OCI-LY3 (cell line): ENCODE measurements around the gene LYPD1.

Experiments
- H2AFZ ChIP-seq: fragments of 200-600, 300-600 bp; shearing (Covaris generic); 2 replicates; pipeline ENCODE4 v1.6.0; 2014; ENCODE audit warnings: antibody characterized with exemption, low read depth, low read length
- H3K27ac ChIP-seq: fragments of 200-600, 300-600 bp; sonication (generic); 2 replicates; pipeline ENCODE4 v1.5.1; 2014; ENCODE audit warnings: mild to moderate bottlenecking, low read length, moderate library complexity, mixed read lengths
- H3K27me3 ChIP-seq: fragments of 200-600, 300-600 bp; sonication (generic); 2 replicates; pipeline ENCODE4 v1.6.1; 2014; ENCODE audit warnings: low read depth, low read length, mixed read lengths
- H3K36me3 ChIP-seq: fragments of 200-600, 300-600 bp; sonication (generic); replicated peaks from 2 replicates; pipeline ENCODE3; 2014; ENCODE audit warnings: low read depth, low read length, mixed read lengths
- H3K4me1 ChIP-seq: fragments of 300-600, 200-600 bp; sonication (generic); 2 replicates; pipeline ENCODE4 v1.6.1; 2014; ENCODE audit warnings: low read length, mixed read lengths
- H3K4me2 ChIP-seq: fragments of 200-600, 300-600 bp; sonication (generic); 2 replicates; pipeline ENCODE4 v1.6.1; 2014; ENCODE audit warnings: low read length, mixed read lengths
- H3K4me3 ChIP-seq: fragments of 300-600, 200-600 bp; sonication (generic); 2 replicates; pipeline ENCODE4 v1.5.1; 2014; ENCODE audit warnings: antibody characterized with exemption, mild to moderate bottlenecking, low read length, moderate library complexity
- H3K79me2 ChIP-seq: fragments of 300-600, 200-600 bp; shearing (Covaris generic); 2 replicates; pipeline ENCODE4 v1.6.1; 2014; ENCODE audit warnings: mild to moderate bottlenecking, low read length, mixed read lengths
- H3K9ac ChIP-seq: fragments of 300-600, 200-600 bp; shearing (Covaris generic); 2 replicates; pipeline ENCODE4 v1.6.0; 2014; ENCODE audit warnings: mild to moderate bottlenecking, low read length, moderate library complexity
- H3K9me3 ChIP-seq: fragments of 200-600, 300-600 bp; shearing (Covaris generic); 2 replicates; pipeline ENCODE4 v1.6.1; 2014; ENCODE audit warnings: low read length, mixed read lengths; ENCODE audit not compliant: insufficient read depth
- H4K20me1 ChIP-seq: fragments of 200-600, 300-600 bp; sonication (generic); 2 replicates; pipeline ENCODE4 v1.6.1; 2016; ENCODE audit warnings: low read length, mixed read lengths; ENCODE audit not compliant: insufficient read depth
- EZH2phosphoT487 ChIP-seq: fragments of 200-600 bp; shearing (Covaris generic); IDR thresholded peaks from 2 replicates; pipeline ENCODE4 v1.6.1; 2018; ENCODE audit warnings: antibody characterized with exemption, mixed run types, low read depth
- TF ChIP-seq, protein P1 (sequence below): fragments of 200-600, 300-600 bp; sonication (generic); IDR thresholded peaks from 2 replicates; pipeline ENCODE4 v1.5.1; 2014; ENCODE audit warnings: antibody characterized with exemption, low read length, low read depth

LYPD1 gene

GRCh38 chr2:132652474-132652873 is 17.5 kb downstream of the LYPD1 start:
- H4K20me1 ChIP-seq, result no peaks in the 10 kb centered on the region
- no peaks in the 10 kb centered on the region for H3K9me3 ChIP-seq
- no peak overlapping the region for H2AFZ ChIP-seq
- no peaks in the 10 kb centered on the region for H3K4me1 ChIP-seq
- no peaks in the 10 kb centered on the region for H3K36me3 ChIP-seq
- H3K4me3 ChIP-seq, result no peak overlapping the region
- H3K27ac ChIP-seq, result no peak overlapping the region
- H3K9ac ChIP-seq, result no peak overlapping the region
- H3K4me2 ChIP-seq, result no peak overlapping the region
- H3K27me3 ChIP-seq, result no peaks in the 10 kb centered on the region
- H3K79me2 ChIP-seq, result no peaks in the 10 kb centered on the region
- TF ChIP-seq EZH2phosphoT487, result no peak
- TF ChIP-seq, protein P1, sequence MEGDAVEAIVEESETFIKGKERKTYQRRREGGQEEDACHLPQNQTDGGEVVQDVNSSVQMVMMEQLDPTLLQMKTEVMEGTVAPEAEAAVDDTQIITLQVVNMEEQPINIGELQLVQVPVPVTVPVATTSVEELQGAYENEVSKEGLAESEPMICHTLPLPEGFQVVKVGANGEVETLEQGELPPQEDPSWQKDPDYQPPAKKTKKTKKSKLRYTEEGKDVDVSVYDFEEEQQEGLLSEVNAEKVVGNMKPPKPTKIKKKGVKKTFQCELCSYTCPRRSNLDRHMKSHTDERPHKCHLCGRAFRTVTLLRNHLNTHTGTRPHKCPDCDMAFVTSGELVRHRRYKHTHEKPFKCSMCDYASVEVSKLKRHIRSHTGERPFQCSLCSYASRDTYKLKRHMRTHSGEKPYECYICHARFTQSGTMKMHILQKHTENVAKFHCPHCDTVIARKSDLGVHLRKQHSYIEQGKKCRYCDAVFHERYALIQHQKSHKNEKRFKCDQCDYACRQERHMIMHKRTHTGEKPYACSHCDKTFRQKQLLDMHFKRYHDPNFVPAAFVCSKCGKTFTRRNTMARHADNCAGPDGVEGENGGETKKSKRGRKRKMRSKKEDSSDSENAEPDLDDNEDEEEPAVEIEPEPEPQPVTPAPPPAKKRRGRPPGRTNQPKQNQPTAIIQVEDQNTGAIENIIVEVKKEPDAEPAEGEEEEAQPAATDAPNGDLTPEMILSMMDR, result no peak

- TF ChIP-seq EZH2phosphoT487, result no peak
- TF ChIP-seq, protein P1, result no peak; the same call in 1 of the 2 replicates
- Histone ChIP-seq H3K4me3 (no peak overlapping the region), H3K27me3 (no peaks in the 10 kb centered on the region), H3K9ac (no peak overlapping the region), H3K36me3 (no peaks in the 10 kb centered on the region), H3K79me2 (no peaks in the 10 kb centered on the region), H2AFZ (no peak overlapping the region), H3K4me1 (no peaks in the 10 kb centered on the region), H3K27ac (no peak overlapping the region), H3K9me3 (no peaks in the 10 kb centered on the region), H3K4me2 (no peak overlapping the region), H4K20me1 (no peaks in the 10 kb centered on the region)
These were observed 18.6 kb downstream of the LYPD1 start for GRCh38 chr2:132651115-132652045.

- Histone ChIP-seq H3K36me3 (no peaks in the 10 kb centered on the region), H3K9me3 (no peaks in the 10 kb centered on the region), H3K9ac (no peak overlapping the region), H3K4me3 (no peak overlapping the region), H3K79me2 (no peaks in the 10 kb centered on the region), H3K4me2 (no peak overlapping the region), H4K20me1 (no peaks in the 10 kb centered on the region), H3K4me1 (no peaks in the 10 kb centered on the region), H2AFZ (no peak overlapping the region), H3K27me3 (0 out of 2 replicates have a peak, but pooled peaks cover 2% of the 10 kb centered on the region), H3K27ac (no peak overlapping the region)
- TF ChIP-seq EZH2phosphoT487, result no peak
- TF ChIP-seq, protein P1, result no peak
These were observed 23.4 kb downstream of the LYPD1 start for GRCh38 chr2:132646540-132647108.

DNA sequence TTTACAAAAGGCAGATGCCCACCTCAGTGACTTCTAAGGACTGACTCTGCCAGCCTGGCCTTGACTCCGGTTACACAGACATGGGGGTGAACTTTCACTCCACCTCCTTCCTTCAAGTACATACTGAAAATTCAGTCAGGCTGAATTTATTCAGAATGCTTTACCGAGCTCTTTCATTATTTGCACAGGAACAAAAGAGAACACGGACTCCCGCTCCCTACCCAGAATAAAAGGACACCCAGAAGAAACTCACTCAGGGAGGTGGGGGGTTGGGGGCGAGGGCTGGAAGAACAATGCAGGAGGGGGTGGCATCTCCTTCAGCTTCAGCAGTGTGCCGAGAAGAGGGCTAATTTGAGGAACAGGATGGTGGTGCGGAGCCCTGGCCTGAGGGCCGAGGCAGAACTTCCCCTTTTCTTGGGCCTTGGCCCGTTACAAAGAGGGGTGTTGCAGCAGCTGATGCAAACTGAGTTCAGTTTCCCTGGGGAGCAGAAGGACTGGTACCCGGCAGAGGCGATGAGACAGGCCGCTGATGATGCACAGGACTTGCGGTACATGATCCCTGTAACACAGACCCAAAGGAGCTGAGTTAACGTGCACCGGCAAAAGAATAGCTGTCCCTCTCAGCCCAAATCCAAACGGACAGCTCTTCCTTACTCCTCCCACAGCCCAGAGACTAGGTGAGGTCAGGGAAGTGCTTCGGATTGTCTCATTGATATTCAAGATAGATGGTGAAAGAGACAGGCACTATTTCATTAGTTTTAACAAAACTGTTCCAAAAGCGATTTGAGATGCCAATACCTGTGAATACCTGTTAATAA is 24.1 kb downstream of the LYPD1 start:
- Histone ChIP-seq H3K9ac (no peak overlapping the region), H4K20me1 (no peaks in the 10 kb centered on the region), H3K9me3 (no peaks in the 10 kb centered on the region), H3K36me3 (no peaks in the 10 kb centered on the region), H3K27ac (no peak overlapping the region), H2AFZ (no peak overlapping the region), H3K4me1 (no peaks in the 10 kb centered on the region), H3K79me2 (no peaks in the 10 kb centered on the region), H3K4me2 (no peak overlapping the region), H3K4me3 (no peak overlapping the region), H3K27me3 (0 out of 2 replicates have a peak, but pooled peaks cover 2% of the 10 kb centered on the region)
- TF ChIP-seq, protein P1, result no peak
- no peak for TF ChIP-seq EZH2phosphoT487
